SU-DHL-6 (cell line): ENCODE measurements around the gene PTP4A2.
A peak's percentile ranks its signal among the peaks of the same experiment; 100 is the strongest.

ENCODE experiments used
- H2AFZ ChIP-seq: fragments of 200-600 bp; sonication (generic); 2 replicates; pipeline ENCODE4 v1.6.1; 2014; ENCODE audit warnings: low read depth, mild to moderate bottlenecking, moderate library complexity, mixed read lengths, antibody characterized with exemption, low read length; ENCODE audit not compliant: severe bottlenecking
- H3F3A ChIP-seq: fragments of 200-600 bp; shearing (Covaris generic); 2 replicates; pipeline ENCODE4 v1.6.0; 2016; ENCODE audit warnings: antibody characterized with exemption, mild to moderate bottlenecking; ENCODE audit not compliant: insufficient read depth
- H3K27ac ChIP-seq: fragments of 200-600 bp; sonication (generic); 2 replicates; pipeline ENCODE4 v1.5.1; 2016; ENCODE audit warnings: low read depth, mild to moderate bottlenecking, low read length, moderate library complexity, mixed read lengths
- H3K27me3 ChIP-seq: fragments of 200-600 bp; sonication (generic), shearing (Covaris generic); 2 replicates; pipeline ENCODE4 v1.6.0; 2014; ENCODE audit warnings: mild to moderate bottlenecking, low read length
- H3K36me3 ChIP-seq: fragments of 200-600 bp; sonication (generic); 2 replicates; pipeline ENCODE4 v1.6.1; 2014; ENCODE audit warnings: mild to moderate bottlenecking, low read length, mixed read lengths
- H3K4me2 ChIP-seq: fragments of 300-600, 200-600 bp; shearing (Covaris generic), sonication (generic); 2 replicates; pipeline ENCODE4 v1.6.0; 2014; ENCODE audit warnings: low read length, low read depth, mild to moderate bottlenecking; ENCODE audit not compliant: poor library complexity, severe bottlenecking
- H3K4me3 ChIP-seq: fragments of 200-600 bp; sonication (generic); 2 replicates; pipeline ENCODE4 v1.5.1; 2014; ENCODE audit warnings: antibody characterized with exemption, low read length, mild to moderate bottlenecking, mixed read lengths; ENCODE audit not compliant: insufficient read depth, poor library complexity, severe bottlenecking
- H3K79me2 ChIP-seq: fragments of 200-600 bp; sonication (generic); 2 replicates; pipeline ENCODE4 v1.6.1; 2014; ENCODE audit warnings: mild to moderate bottlenecking, low read length, moderate library complexity; ENCODE audit not compliant: insufficient read depth
- H3K9ac ChIP-seq: fragments of 200-600 bp; sonication (generic); 2 replicates; pipeline ENCODE4 v1.7.0; 2014; ENCODE audit warnings: mild to moderate bottlenecking, low read length
- H3K9me2 ChIP-seq: fragments of 200-600 bp; sonication (generic); replicated peaks from 2 replicates; pipeline ENCODE4 v1.6.1; 2014; ENCODE audit warnings: low read length; ENCODE audit not compliant: insufficient read depth
- H3K9me3 ChIP-seq: fragments of 200-600 bp; sonication (generic); 2 replicates; pipeline ENCODE4 v1.6.1; 2014; ENCODE audit warnings: low read length, mixed read lengths; ENCODE audit not compliant: insufficient read depth
- H4K20me1 ChIP-seq: fragments of 200-600 bp; sonication (generic); 2 replicates; pipeline ENCODE4 v1.6.1; 2014; ENCODE audit warnings: low read depth, mild to moderate bottlenecking, antibody characterized with exemption, low read length, moderate library complexity, mixed read lengths
- CTCF ChIP-seq: fragments of 200-600 bp; sonication (generic); IDR thresholded peaks from one replicate; pipeline ENCODE4 v1.5.1; 2017; ENCODE audit warnings: antibody characterized with exemption, mild to moderate bottlenecking, low read length, moderate library complexity; ENCODE audit not compliant: insufficient read depth, poor library complexity, severe bottlenecking
- EZH2phosphoT487 ChIP-seq: fragments of 200-600 bp; sonication (generic), shearing (Covaris generic); conservative IDR thresholded peaks from 2 replicates; pipeline ENCODE4 v1.6.1; 2018; ENCODE audit warnings: mild to moderate bottlenecking, antibody characterized with exemption, low read length, moderate library complexity, mixed read lengths

PTP4A2 gene

GRCh38 chr1:31902510-31902860 lies 35.7 kb downstream of the PTP4A2 start:
- Histone ChIP-seq H3K4me3 (no peak overlapping the region), H3F3A (peaks cover 30% of the 10 kb centered on the region), H2AFZ (no peak overlapping the region), H3K36me3 (no peaks in the 10 kb centered on the region; the same call in 1 of the 2 replicates), H3K9me3 (no peaks in the 10 kb centered on the region), H3K9ac (no peak overlapping the region), H3K27me3 (no peaks in the 10 kb centered on the region), H4K20me1 (no peaks in the 10 kb centered on the region), H3K79me2 (no peaks in the 10 kb centered on the region), H3K4me2 (peak overlapping the region; percentile 33), H3K27ac (peak overlapping the region; percentile 38), H3K9me2 (no peaks in the 10 kb centered on the region)
- TF ChIP-seq EZH2phosphoT487 (no peak), CTCF (no peak)

- no peak overlapping the region for H2AFZ ChIP-seq
- H3K9ac ChIP-seq = no peak overlapping the region
- H3K9me2 ChIP-seq = no peaks in the 10 kb centered on the region
- H4K20me1 ChIP-seq = no peaks in the 10 kb centered on the region
- peak overlapping the region; percentile 33 for H3K4me2 ChIP-seq
- peaks cover 25% of the 10 kb centered on the region for H3F3A ChIP-seq
- no peaks in the 10 kb centered on the region for H3K9me3 ChIP-seq
- H3K4me3 ChIP-seq = no peak overlapping the region
- no peaks in the 10 kb centered on the region for H3K27me3 ChIP-seq
- no peaks in the 10 kb centered on the region for H3K79me2 ChIP-seq
- TF ChIP-seq CTCF (no peak), EZH2phosphoT487 (no peak)
- peak overlapping the region; percentile 38 for H3K27ac ChIP-seq
- no peaks in the 10 kb centered on the region; the same call in 1 of the 2 replicates for H3K36me3 ChIP-seq
These were observed 36.2 kb downstream of the PTP4A2 start for GRCh38 chr1:31901838-31902509.

GRCh38 chr1:31900790-31901189 lies 37.4 kb downstream of the PTP4A2 start:
- Histone ChIP-seq H3K27me3 (no peaks in the 10 kb centered on the region), H3K79me2 (no peaks in the 10 kb centered on the region), H3K4me3 (no peak overlapping the region), H4K20me1 (no peaks in the 10 kb centered on the region), H3F3A (peaks cover 15% of the 10 kb centered on the region), H3K9ac (no peak overlapping the region), H3K9me3 (0 out of 2 replicates have a peak, but pooled peaks cover under 1% of the 10 kb centered on the region), H3K9me2 (no peaks in the 10 kb centered on the region), H3K4me2 (no peak overlapping the region), H3K27ac (no peak overlapping the region), H3K36me3 (no peaks in the 10 kb centered on the region), H2AFZ (no peak overlapping the region)
- TF ChIP-seq CTCF = no peak
- TF ChIP-seq EZH2phosphoT487 = no peak
